ENCODE measurements around the gene RCOR3.
A peak's percentile ranks its signal among the peaks of the same experiment; 100 is the strongest.
"Not testable (repeated sequence)": the region's sequence is repeated elsewhere in the genome, so short reads cannot be mapped to it uniquely, and the experiment has no call there.

Gene RCOR3

DNA sequence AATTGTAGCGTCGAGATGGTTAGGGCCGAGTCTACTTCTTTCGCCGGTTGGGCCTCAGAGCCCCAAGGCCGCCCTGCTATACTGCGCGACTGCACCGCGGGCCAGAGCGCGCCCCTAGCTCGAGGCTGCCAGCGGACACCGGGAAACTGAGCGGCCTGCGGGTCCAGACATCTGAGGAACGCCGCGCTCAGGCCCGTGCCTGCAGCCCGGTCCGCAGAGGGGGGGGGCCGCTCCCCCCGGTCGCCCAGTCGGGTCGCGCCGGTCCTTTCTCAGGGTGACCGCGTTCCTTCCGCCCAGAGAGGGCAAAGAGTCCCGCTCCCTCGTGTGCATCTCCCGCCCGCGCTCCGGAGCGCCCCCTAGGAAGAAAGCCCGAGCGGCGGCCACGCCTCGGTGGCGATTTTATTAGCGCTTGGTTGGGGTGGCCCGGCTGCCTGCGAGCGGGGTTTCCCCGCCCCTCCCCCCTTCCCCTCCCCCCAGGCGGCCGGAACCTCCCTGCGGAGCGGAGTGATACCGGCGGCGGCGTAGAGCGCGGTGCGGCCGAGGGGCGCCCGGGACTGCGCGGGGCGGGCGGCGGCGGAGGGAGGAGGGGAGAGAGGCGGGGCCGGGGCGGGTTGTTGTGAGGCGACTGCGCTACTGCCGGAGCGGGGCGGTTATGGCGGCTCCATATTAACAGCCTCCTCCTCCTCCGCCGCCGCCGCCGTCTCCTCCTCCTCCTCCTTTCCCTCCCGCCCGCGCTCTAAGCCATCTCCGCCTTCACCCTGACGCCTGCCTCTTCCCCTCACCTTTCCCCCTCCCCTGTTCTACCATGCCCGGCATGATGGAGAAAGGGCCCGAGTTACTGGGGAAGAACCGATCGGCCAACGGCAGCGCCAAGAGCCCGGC is at the start of gene RCOR3:
RCOR3 (plus strand) TSS at position 611 of the 882 bp plus-strand sequence; CDS start at position 806, 195 bp downstream.
- DNase-seq: peak; percentile 93

GRCh38 chr1:211210052-211210451 is 49.1 kb upstream of the RCOR3 start:
- DNase-seq: no peak

DNA sequence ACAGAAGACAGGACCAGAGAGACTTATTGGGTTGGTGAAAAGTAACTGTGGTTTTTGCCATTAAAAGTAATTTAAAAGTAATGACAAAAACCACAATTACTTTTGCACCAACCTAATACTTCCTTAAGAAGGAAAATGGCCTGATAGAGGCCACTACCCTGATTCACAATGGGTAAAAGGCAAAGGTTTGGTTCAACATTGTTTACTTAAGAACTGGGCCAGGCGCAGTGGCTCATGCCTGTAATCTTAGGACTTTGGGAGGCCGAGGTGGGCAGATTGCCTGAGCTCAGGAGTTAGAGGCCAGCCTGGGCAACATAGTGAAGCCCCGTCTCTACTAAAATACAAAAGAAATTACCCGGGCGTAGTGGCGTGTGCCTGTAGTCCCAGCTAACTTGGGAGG is 48.2 kb upstream of the RCOR3 start:
- no peak for DNase-seq

DNA sequence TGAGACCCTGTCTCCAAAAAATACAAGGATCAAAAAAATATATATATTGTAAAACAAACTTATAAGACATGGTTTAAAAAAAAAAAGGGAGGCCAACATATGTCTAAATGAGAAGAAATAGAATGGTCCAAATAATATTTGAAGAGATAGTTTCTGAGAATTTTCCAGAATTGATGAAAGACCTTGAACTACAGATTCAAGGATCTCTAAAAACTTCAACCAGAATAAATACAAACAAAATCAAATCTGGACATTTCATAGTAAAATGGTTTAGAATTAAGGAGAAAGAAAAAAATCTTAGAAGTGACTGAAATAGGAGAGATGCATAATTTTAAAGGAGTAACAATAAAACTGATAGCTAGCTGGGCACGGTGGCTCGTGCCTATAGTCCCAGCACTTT is 45.5 kb upstream of the RCOR3 start:
- no peak for DNase-seq

DNA sequence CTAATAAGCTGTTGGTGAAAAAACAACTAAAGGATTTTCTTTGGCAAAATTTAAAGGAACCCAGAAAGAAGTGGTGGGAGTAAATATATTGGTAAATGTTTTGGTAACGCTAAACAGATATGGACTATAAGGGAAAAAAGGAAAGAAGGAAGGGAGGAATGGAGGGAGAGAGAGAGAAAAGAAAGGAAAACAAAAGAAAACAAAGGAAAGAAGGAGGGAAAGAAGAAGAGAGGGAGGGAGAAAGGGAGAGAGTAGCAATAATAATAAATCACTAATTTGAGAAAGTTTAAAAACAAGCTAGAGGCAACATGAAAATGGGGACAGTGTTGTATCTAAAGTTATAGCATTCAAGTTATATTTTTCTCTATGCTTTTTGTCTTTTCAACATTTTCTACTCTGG is 43.6 kb upstream of the RCOR3 start:
- DNase-seq: no peak

DNA sequence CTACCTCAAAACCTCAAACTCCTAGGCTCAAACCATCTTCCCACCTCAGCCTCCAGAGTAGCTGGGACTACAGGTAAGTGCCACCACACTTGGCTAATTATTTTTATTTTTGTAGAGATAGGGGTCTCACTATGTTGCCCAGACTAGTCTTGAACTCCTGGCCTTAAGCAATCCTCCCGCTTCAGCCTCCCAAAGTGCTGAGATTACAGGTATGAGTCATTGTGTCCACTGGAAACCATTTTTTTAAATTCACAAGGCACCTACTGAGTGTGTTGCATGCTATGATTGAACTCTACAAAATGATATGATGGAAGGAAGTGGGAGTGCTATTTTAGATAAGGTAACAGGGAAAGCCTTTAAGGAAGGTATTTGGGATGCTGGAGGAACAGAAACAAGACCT is 41.8 kb upstream of the RCOR3 start:
- DNase-seq: no peak

DNA sequence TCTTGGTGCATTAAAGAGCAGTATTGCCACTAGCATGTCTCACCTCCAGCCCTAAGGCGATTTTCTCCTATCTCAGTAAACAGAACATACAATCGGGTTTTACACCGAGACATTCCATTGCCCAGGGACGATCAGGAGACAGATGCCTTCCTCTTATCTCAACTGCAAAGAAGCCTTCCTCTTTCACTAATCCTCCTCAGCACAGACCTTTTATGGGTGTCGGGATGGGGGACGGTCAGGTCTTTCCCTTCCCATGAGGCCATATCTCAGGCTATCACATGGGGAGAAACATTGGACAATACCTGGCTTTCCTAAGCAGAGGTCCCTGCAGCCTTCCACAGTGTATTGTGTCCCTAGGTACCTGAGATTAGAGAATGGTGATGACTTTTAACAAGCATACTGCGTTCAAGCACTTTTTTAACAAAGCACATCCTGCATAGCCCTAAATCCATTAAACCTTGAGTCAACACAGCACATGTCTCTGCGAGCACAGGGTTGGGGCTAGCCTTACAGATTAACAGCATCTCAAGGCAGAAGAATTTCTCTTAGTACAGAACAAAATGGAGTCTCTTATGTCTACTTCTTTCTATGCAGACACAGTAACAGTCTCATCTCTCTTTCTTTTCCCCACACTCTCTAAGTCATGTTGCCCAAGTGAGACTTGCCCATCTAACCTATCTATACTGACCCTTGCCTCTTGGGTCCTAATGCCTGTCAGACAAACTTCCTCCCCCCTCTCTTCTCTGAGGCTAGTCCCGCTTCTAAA is 36.5 kb upstream of the RCOR3 start:
- DNase-seq: not testable (repeated sequence)

DNA sequence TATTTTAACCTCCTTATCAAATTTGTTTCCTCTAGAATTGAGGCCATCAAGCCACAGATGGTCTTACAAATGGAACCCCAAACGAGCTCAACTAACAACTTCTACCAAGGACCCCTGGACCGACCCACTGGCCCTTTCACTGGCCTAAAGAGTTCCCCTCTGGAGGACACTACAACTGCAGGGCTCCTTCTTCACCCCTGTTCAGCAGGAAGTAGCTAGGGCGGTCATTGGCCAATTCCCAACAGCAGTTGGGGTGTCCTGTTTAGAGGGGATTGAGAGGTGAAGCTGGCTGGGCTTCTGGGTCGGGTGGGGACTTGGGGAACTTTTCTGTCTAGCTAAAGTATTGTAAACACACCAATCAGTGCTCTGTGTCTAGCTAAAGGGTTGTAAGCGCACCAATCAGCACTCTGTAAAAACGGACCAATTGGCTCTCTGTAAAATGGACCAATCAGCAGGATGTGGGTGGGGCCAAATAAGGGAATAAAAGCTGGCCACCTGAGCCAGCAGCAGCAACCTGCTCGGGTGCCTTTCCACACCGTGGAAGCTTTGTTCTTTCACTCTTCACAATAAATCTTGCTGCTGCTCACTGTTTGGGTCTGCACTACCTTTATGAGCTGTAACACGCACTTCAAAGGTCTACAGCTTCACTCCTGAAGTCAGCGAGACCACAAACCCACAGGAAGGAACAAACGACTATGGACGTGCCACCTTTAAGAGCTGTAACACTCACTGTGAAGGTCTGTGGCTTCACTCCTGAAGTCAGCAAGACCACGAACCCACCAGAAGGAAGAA is 30.4 kb upstream of the RCOR3 start:
- DNase-seq: not testable (repeated sequence)

DNA sequence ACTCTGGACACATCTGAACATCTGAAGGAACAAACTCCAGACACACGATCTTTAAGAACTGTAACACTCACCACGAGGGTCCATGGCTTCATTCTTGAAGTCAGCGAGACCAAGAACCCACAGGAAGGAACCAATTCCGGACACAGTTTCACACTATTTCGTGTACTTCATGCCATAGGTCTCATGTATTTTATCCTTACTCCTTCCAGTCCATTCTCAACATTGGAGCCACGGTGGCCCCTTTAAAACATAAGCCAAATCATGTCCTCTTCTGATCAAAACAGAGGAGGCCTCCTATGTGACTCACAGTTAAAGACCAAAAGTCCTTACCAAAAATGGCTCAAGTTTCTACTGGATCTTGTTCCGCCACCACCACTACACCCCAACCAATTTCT is 29.8 kb upstream of the RCOR3 start:
- DNase-seq: no peak

GRCh38 chr1:211231873-211232272 is 27.3 kb upstream of the RCOR3 start:
- DNase-seq: no peak

DNA sequence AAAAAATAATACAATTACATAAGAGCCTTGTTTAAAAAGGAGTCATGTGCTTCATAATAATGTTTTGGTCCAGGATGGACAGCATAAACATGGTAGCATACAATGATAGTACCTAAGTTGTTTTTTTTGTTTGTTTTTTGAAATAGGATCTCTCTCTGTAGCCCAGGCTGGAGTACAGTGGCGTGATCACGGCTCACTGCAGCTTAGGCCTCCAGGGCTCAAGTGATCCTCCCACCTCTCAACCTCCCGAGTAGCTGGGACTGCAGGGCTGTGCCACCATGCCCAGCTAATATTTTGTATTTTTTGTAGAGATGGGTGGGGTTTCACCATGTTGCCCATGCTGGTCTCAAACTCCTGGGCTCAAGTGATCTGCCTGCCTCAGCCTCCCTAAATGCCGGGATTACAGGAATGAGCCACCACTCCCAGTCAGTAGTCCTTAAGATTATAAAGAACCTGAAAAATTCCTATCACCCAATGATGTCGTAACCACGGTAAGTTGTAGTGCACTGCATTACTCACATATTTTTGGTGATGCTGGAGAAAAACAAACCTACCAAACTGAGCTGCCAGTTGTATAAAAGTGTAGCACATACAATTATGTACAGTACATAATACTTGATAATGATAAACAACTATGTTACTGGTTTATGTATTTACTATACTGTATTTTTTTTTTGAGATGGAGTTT is 22.4 kb upstream of the RCOR3 start:
- DNase-seq: no peak

DNA sequence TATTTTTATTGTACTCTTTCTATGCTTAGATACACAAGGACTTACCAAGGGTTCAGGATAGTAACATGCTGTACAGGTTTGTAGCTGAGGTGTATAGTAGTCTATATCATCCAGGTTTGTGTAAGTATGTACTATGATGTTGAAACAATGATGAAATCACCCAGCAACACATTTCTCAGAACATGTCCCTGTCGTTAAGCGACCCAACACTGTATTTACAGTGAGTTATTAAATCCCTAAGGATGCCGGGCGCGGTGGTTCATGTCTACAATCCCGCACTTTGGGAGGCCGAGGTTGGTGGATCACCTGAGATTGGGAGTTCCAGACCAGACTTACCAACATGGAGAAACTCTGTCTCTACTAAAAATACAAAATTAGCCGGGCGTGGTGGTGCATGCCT is 21.6 kb upstream of the RCOR3 start:
- no peak for DNase-seq

- DNase-seq: not testable (repeated sequence)
Observed at GRCh38 chr1:211240567-211240966, 18.6 kb upstream of the RCOR3 start.

DNA sequence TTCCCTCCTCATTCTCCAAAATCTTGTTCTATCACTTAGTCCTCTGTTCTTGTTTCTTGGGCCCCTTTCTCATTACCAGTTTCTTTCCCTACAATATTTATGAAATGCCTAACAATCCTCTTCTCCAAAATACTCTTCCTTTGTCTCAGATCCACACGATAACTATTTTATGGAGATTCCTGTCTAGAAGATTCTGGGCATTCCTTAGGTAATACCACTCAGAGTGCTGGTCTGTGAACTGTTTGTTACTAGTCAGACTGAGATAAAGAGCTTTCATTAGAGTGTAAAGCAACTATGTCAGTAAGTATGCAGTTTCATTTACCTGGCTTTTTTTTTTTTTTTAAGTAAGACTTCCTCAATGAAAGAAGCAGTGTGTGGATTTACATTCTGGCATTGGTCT is 18.1 kb upstream of the RCOR3 start:
- DNase-seq: no peak

DNA sequence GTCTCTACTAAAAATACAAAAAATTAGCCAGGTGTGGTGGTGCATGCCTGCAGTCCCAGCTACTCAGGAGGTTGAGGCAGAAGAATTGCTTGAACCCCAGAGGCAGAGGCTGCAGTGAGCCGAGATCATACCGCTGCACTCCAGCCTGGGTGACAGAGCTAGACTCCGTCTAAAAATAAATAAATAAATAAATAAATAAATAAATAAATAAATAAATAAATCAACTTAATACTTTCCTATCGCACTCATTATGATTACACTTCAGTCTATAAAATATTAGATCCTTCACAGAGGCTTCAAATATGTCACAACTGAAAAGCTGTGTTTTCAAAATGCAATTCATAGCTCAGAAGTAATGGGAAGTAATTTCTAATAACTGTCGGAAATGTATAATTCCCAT is 15.5 kb upstream of the RCOR3 start:
- not testable (repeated sequence) for DNase-seq

DNA sequence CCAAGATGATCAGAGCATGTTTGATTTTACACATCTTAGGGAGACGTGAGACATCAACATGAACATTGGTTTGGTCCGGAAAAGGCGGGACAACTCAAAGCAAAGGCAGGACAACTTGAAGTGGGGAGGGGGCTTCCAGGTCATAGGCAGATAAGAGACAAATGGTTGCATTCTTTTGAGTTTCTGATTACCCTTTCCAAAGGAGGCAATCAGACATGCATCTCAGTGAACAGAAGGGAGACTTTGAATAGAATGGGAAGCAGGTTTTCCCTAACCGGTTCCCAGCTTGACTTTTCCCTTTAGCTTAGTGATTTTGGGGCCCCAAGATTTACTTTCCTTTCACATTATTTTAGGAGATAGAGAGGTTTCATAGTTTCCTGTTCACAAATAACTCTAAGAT is 12.6 kb upstream of the RCOR3 start:
- not testable (repeated sequence) for DNase-seq

- DNase-seq: no peak
Observed at GRCh38 chr1:211247921-211248320, 11.2 kb upstream of the RCOR3 start.

- not testable (repeated sequence) for DNase-seq
Observed at GRCh38 chr1:211249611-211250010, 9.6 kb upstream of the RCOR3 start.

DNA sequence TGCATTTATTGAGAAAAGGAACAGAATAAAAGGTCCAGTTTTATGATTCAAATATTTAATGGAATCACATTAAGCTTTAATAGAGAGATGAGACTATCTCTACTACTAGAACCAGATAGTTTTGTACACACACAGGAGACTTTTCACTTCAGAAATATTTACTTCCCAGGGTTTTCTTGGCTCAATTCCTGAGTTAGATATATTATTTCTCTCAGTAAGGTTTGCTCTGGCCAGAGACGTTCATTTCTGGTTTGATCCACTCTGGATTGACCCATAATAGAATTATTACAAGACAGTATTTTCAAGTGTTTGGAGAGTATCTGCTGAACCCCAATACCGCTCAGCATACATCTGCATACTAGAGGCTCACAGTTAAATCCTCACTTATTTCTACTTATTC is 1.3 kb upstream of the RCOR3 start:
- DNase-seq: no peak

DNA sequence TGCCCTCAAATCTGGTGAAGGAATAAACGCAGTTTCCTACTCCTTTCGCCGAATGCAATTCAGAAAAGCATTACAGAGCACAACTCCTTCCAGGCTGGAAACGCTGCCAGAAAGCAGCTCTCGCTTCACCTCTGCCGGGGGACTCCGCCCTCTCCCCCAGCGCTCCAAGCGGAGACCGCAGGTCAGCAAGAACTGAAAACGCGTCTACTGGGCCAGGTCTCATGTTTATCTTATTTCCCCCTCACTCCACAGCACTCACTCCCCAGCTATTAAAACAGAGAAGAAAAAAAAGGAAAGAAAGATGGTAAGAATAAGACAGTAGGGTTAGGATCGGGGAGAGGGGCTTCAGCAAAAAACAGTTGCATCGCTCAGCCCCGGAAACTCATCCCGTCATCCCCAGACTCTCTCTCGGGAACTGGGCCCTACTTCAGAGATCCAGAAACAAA is 833 bp upstream of the RCOR3 start:
- peak; percentile 83 for DNase-seq

- peak; percentile 52 for DNase-seq
Observed at GRCh38 chr1:211259638-211260126, 516 bp downstream of the RCOR3 start.

Measured in NCI-H1105 (cell line).